ENCODE measurements around the gene PRG3.

DNA sequence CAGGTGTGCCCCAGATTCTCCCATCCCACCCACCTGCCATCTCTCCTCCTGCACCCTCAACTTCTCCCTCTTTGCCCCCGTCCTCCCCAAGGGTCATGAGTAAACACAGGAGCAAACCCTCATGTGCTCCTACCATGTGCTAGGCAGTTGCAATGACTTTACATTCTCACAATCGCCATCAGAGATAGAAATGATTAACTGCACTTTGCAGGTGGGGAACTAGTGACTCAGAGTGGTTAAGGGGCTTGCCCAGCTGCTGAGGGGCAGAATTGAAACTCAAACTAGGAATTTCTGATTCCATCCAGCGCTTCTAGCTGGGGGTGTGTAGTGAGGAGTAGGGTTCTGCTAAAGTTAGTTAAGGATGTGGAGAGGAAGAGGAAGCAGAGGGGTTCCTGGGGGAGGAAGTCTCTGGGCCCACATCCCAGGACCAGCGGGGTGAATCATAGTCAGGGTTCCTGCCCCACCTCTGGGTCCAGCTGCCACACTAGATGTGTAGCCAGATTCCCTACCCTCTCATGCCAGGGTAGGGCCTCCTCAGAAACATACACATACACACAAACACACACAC lies 25.5 kb upstream of the PRG3 start:
- TF ChIP-seq, protein P1, sequence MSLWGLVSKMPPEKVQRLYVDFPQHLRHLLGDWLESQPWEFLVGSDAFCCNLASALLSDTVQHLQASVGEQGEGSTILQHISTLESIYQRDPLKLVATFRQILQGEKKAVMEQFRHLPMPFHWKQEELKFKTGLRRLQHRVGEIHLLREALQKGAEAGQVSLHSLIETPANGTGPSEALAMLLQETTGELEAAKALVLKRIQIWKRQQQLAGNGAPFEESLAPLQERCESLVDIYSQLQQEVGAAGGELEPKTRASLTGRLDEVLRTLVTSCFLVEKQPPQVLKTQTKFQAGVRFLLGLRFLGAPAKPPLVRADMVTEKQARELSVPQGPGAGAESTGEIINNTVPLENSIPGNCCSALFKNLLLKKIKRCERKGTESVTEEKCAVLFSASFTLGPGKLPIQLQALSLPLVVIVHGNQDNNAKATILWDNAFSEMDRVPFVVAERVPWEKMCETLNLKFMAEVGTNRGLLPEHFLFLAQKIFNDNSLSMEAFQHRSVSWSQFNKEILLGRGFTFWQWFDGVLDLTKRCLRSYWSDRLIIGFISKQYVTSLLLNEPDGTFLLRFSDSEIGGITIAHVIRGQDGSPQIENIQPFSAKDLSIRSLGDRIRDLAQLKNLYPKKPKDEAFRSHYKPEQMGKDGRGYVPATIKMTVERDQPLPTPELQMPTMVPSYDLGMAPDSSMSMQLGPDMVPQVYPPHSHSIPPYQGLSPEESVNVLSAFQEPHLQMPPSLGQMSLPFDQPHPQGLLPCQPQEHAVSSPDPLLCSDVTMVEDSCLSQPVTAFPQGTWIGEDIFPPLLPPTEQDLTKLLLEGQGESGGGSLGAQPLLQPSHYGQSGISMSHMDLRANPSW (CRISPR knock-in tag; conservative IDR thresholded peaks at IDR 0.05; ENCODE audit: low read depth): no peak
- TF ChIP-seq JUN (CRISPR knock-in tag; IDR thresholded peaks at IDR 0.05): no peak
- no peak for TF ChIP-seq ETV6 (CRISPR knock-in tag; IDR thresholded peaks at IDR 0.05)

Data from WTC11 (cell line).